ENCODE measurements around the gene PRSS22.
A peak's percentile ranks its signal among the peaks of the same experiment; 100 is the strongest.

Gene PRSS22

DNA sequence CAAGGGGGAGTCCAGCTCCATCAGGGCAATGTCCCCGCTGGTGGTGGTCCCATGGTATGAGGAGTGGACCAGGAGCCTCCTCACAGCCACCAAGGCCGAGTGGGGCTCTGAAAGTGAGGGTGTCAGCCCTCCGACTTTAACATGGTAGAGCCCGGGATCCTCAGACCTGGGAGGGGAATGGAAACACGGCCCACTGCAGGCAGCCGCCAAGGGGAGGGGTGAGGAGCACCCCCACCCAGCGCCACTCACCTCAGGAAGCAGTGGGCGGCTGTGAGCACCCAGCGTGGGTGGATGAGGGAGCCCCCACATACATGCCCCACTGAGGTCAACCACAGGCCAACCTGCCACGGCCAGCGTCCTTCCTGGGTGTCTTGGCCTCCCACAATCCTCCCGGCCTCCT is 17.1 kb downstream of the PRSS22 start:
- TF ChIP-seq, protein P1, sequence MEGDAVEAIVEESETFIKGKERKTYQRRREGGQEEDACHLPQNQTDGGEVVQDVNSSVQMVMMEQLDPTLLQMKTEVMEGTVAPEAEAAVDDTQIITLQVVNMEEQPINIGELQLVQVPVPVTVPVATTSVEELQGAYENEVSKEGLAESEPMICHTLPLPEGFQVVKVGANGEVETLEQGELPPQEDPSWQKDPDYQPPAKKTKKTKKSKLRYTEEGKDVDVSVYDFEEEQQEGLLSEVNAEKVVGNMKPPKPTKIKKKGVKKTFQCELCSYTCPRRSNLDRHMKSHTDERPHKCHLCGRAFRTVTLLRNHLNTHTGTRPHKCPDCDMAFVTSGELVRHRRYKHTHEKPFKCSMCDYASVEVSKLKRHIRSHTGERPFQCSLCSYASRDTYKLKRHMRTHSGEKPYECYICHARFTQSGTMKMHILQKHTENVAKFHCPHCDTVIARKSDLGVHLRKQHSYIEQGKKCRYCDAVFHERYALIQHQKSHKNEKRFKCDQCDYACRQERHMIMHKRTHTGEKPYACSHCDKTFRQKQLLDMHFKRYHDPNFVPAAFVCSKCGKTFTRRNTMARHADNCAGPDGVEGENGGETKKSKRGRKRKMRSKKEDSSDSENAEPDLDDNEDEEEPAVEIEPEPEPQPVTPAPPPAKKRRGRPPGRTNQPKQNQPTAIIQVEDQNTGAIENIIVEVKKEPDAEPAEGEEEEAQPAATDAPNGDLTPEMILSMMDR (IDR thresholded peaks at IDR 0.05; ENCODE audit: extremely low read depth, insufficient read depth, missing control alignments), result no peak
- DNase-seq (ENCODE audit: low spot score), result no peak
- in situ Hi-C loops (cut with MboI; ENCODE audit: low pct_unique_long_range_greater_than_20kb, low sequenced_read_pairs, unreplicated experiment), result no loop called here

DNA sequence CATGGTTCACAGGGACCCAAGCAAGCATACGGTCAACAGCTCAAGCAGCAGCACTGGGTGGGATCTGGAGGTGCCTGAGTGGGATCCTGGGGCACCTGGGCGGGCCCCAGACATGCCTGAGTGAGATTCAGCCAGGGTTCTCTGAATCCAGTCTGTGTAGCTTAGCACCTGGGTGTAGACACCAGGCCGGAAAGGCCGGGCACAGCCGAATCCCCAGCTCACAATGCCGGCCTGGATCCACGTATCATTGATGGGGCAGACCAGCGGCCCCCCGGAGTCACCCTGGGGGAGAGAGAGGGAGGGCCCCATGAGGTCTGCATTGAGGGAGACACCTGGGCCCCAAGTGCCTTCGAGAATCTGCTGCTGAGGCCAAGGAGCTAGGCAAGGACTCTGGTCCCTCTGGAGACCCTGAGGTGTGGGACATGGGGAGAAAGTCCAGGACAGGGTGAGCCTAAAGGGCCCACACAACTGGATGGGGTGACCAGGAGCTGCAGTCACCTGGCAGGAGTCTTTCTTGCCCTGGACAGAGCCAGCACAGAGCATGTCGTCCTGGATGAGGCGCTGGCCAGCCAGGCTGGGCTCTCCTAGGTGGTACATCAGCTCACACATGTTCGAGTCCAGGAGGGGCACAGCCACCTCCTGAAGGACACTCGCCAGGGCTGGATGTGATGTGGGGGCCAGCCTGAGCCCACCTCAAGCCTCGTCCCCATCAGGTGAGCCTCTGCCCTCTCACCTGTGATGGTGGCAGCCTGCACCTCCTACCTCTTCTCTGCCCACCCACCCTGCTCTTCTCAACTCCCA is 18.1 kb downstream of the PRSS22 start:
- in situ Hi-C loops (cut with MboI; ENCODE audit: low pct_unique_long_range_greater_than_20kb, low sequenced_read_pairs, unreplicated experiment), result no loop called here
- no peak for DNase-seq (ENCODE audit: low spot score)
- TF ChIP-seq, protein P1 (IDR thresholded peaks at IDR 0.05; ENCODE audit: extremely low read depth, insufficient read depth, missing control alignments), result no peak

DNA sequence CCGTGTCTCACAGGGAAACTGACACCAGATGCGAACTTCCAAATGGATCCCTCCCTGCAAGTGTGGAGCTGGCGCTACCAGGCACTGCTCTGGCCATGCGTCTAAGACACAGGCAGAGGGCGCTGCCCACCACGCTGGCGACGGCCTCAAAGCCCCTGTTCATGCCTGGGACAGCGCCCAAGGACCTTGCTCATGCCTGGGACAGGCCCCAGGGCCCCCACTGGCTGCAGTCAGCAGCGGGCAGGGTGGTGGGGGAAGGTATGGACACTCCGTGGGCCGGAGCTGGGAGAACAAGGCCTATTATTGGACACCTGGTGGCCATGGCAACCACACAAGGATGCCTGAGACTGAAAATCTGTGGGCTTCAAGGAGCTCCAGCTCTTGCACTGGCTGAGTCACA is 19.0 kb downstream of the PRSS22 start:
- TF ChIP-seq, protein P1 (IDR thresholded peaks at IDR 0.05; ENCODE audit: extremely low read depth, insufficient read depth, missing control alignments), result peak; percentile 73
- in situ Hi-C loops (cut with MboI; ENCODE audit: low pct_unique_long_range_greater_than_20kb, low sequenced_read_pairs, unreplicated experiment), result no loop called here
- DNase-seq (ENCODE audit: low spot score), result peak; percentile 82

DNA sequence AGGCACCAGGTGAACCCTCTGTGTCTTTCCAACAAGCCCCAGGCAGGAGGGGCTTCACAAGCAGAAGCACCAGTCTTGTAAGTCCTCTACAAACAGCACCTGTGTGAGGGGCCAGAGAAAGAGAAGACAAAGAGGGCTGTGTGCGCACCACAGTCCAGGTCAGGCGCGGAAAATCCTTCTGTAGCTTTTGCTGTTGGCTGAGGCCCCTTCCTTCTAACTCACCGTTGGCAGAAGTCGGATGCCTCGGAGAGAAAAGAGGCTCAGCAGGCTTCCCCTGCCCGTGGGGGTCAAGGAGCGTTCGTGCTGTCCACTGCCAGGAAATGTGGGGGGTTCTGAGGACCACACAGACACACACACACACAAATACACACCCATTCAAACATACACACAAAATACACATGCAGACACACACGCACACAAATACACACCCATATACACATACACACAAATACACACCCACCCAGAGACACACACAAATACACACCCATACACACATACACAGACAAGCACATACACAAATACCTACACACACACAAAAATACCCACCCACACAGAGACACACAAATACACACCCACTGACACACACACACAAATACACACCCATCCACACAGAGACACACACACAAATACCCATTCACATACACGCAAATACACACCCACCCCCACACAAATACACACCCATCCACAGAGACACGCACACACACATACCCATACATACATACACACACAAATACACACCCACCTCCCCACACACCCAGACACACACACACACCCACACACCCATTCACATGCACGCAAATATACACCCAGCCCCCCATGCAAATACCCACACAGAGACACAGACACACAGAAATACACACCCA is 21.1 kb downstream of the PRSS22 start:
- in situ Hi-C loops (cut with MboI; ENCODE audit: low pct_unique_long_range_greater_than_20kb, low sequenced_read_pairs, unreplicated experiment), result no loop called here
- no peak for DNase-seq (ENCODE audit: low spot score)
- TF ChIP-seq, protein P1 (IDR thresholded peaks at IDR 0.05; ENCODE audit: extremely low read depth, insufficient read depth, missing control alignments), result no peak

DNA sequence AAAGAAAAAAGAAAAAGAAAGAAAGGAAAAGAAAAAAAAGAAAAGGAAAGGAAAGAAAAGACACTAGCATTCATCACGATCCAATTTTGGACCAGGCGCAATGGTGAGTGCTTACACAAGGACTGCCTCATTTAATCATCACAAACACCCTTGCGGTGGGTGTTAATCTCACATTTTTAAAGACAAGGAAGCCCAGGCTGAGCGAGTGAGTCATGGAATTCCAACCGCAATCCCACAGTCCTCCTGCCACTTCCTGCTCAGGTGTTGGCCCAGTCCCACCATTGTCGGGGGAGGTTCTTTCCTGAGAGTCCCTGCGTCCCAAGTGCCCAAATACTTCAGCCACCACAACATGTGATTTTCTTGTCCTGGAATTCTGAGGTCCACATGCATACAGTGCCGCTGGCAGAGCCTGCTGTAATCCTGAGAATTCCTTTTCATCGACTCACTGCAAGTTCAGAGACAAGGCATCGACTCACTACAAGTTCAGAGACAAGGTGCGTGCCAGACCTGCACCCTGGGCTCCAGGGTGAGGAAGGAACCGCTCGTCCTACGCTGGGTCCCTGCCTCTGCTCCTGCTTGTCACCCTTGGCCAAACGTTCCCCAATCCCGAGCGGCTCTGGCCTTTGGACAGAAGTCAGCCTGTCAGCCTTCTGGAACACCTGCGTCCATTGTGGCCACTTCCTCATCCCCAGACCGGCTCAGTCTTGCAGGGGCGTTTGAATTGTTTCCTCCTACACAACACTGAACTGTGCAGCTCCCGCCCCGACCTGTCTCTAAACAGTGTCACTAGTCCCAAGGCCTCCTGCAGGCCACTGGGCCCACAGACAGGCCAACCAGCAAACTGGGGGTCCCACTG is 22.1 kb downstream of the PRSS22 start:
- in situ Hi-C loops (cut with MboI; ENCODE audit: low pct_unique_long_range_greater_than_20kb, low sequenced_read_pairs, unreplicated experiment), result no loop called here
- TF ChIP-seq, protein P1 (IDR thresholded peaks at IDR 0.05; ENCODE audit: extremely low read depth, insufficient read depth, missing control alignments), result no peak
- DNase-seq (ENCODE audit: low spot score), result no peak

DNA sequence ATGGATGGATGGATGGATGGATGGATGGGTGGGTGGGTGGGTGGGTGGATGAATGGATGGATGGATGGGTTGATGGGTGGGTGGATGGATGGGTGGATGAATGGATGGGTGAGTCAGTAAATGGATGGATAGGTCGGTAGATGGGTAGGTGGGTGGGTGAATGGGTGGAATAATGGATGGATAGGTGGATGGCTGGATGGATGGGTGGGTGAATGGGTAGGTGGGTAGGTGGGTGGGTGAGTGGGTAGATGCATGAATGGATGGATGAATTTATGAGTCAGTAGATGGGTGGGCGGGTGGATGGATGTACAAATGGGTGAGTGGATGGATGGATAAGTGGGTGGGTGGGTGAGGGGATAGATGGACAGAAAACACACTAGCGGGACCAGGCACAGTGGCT is 23.0 kb downstream of the PRSS22 start:
- in situ Hi-C loops (cut with MboI; ENCODE audit: low pct_unique_long_range_greater_than_20kb, low sequenced_read_pairs, unreplicated experiment), result no loop called here
- no peak for DNase-seq (ENCODE audit: low spot score)
- TF ChIP-seq, protein P1 (IDR thresholded peaks at IDR 0.05; ENCODE audit: extremely low read depth, insufficient read depth, missing control alignments), result no peak
